IPS-18c (cell line): ENCODE measurements around the gene NTN3.
"Not testable (repeated sequence)": the region's sequence is repeated elsewhere in the genome, so short reads cannot be mapped to it uniquely, and the experiment has no call there.

Source experiments
- H3K4me3 ChIP-seq: 2 replicates; pipeline ENCODE4 v1.7.0; 2013; ENCODE audit warnings: low read depth, mild to moderate bottlenecking, low read length, moderate library complexity; ENCODE audit not compliant: insufficient read depth
- H3K9me3 ChIP-seq: one replicate; pipeline ENCODE4 v1.6.1; 2013; ENCODE audit warnings: mild to moderate bottlenecking, low read length, moderate library complexity; ENCODE audit not compliant: control insufficient read depth, insufficient read depth

NTN3 gene

DNA sequence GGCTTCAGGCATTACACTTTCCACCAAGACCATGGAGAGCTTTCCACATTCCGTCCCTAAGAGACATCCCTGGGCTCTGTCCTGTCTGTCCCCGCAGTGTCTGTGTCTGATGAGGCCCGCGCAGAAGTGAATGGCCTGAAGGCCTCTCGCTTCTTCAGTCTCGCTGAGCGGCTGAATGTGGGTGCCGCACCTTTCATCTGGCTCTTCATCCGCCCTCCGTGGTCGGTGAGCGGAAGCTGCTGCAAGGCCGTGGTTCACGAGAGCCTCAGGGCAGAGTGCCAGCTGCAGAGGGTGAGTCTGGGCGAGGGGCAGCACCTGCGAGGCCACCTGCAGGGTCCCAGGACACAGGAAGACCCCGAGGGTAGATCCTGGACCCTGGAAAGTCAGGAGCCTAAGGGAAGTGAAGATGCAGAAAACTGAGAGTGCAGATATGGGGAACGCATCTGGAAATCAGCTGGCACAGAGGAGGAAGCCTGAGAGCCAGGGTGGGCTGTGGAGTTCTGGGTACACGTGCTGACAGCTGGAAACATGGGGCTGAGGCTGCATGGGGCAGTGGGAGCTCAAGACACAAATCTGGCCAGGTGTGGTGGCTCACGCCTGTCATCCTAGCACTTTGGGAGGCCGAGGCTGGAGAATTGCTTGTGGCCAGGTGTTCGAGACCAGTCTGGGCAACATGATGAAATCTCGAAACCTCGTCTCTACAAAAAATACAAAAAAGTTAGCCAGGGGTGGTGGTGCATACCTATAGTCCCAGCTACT is 33.9 kb upstream of the NTN3 start:
- Histone ChIP-seq H3K9me3 (no peaks in the 10 kb centered on the region), H3K4me3 (no peak overlapping the region)

DNA sequence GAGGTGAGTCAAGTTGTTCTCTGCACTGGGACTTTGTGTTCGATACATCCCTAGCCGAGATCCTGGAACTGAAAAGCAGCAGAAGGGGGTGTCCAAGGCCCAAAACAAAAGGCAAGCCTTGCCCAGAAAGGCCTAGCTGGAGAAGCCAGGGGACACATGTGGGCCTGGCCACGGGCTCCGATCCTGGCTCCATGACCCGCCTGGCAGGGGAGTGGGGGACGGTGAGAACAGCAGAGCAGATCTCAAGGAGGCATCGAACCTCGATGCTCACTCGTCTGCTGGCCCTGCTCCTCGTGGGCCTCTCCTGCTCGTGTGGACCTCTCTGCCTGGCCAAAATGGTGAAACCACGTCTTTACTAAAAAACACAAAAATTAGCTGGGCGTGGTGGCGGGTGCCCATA is 33.0 kb upstream of the NTN3 start:
- Histone ChIP-seq H3K4me3 (no peak overlapping the region), H3K9me3 (no peaks in the 10 kb centered on the region)

DNA sequence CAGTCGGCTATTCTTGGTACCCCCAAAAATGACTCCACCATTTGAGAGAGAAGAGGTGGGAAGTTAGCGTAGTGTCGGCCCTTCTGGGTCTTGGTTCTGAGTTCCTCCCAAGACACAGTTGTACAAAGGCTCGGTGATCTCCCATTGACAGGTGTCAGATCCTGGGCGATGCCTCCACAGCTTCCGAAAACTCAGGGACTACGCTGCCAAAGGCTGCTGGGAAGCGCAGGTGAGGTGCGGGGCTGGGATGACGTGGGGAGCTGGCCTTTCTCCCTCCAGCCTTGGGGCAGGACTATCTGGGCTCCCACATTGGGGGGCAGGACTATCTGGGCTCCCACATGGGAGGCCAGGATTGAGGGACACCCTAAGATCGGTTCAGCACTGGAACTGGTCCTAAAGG is 31.5 kb upstream of the NTN3 start:
- H3K4me3 ChIP-seq = no peak overlapping the region
- no peaks in the 10 kb centered on the region for H3K9me3 ChIP-seq

DNA sequence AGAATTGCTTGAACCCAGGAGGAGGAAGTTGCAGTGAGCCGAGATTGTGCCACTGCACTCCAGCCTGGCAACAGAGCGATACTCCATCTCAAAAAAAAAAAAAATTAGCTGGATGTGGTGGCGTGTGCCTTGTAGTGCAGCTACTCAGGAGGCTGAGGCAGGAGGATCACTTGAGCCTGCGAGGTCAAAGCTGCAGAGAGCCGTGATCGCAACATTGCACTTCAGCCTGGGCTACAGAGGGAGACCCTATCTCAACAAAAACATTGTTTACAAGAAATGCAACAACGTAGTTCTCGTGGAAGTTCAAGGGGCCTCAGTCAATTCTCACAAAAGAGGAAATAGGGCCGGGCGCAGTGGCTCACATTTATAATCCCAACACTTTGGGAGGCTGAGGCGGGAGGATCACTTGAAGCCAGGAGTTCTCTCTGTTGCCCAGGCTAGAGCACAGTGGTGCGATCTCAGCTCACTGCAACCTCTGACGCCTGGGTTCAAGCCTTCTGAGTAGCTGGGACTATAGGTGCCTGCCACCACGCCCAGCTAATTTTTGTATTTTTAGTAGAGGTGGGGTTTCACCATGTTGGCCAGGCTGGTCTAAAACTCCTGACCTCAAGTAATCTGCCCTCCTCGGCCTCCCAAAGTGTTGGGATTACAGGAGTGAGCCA is 29.8 kb upstream of the NTN3 start:
- not testable (repeated sequence) for H3K4me3 ChIP-seq

DNA sequence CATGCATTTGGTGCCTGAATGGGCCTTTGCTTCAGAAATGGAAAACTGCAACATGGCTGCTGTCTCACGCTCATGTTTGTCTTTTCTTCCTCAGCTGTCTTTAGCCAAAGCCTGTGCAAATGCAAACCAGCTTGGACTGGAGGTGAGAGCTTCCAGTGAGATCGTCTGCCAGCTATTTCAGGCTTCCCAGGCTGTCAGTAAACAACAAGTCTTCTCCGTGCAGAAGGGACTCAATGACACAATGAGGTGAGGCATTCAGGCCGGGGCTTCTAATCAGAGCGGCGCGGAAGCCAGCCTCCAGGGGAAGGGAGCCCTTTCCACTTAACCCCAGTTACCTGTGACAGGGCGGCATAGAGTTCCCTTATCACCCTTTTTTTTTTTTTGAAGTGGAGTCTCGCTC is 27.5 kb upstream of the NTN3 start:
- H3K9me3 ChIP-seq = no peaks in the 10 kb centered on the region
- no peak overlapping the region for H3K4me3 ChIP-seq

More for the DNA sequence above, 29.8 kb upstream of the NTN3 start:
- not testable (repeated sequence) for H3K9me3 ChIP-seq

DNA sequence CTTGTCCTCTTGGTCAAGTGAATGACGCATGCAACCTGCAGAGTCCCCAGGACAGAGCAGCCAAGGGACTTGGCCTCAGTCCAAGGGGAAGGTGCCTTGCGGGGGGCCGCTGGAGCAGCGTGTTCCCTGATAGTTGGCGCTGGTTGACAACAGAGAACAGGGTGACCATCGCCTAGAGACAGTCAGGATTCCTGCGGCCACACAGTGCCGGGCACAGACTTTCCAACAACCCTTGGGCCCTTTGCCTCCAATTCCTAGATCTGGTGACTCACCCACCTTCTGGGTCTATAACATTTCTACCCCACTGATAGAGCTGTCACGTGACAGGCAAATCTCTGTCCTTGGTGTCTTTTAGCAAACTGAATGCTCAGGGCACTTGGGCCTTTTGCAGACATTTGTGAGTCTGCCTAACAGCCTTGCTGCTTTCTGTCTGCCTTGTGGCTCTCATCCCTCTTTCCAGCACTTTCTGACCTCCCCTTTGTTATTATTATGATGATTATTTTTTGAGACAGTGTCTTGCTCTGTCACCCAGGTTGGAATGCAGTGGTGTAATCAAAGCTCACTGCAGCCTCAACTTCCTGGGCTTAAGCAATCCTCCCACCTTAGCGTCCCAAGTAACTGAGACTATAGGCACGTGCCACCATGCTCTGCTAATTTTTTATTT is 23.0 kb upstream of the NTN3 start:
- Histone ChIP-seq H3K4me3 (no peak overlapping the region), H3K9me3 (no peaks in the 10 kb centered on the region)

DNA sequence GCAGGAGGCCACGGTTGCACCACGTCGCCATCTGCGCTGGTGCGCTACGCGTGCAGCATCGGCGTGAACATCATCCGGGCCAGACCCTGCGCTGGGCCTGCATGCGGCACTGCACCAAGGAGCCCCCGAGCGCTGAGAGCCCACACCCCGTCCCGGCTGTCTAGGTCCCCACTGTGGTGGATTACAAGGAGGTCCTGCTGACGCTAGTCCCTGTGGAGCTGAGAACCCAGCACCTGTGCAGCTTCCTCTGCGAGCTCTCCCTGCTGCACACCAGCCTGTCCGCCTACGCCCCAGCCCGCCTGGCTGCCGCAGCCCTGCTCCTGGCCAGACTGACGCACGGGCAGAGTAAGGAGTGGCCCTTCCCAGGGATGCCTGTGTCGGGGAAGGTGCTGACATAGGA is 22.0 kb upstream of the NTN3 start:
- Histone ChIP-seq H3K4me3 (no peak overlapping the region), H3K9me3 (no peaks in the 10 kb centered on the region)

DNA sequence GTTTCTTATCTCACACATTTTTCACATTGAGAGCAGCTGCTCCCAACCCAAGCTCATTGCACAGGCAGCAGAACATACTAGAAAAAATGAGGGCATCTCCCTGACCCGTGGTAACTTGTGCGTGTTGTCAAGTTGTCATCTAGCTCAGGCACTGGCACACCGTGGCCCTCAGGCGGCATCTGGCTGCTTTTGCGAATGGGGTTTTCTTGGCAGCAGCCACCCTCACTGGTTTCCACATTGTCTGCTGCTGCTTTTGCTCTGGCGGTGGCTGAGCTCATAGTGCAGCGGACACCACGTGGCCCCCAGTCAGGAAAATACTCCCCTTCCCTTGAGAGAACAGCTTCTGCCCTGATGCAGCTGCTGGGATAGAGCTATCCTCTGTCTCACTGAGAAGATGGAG is 20.6 kb upstream of the NTN3 start:
- Histone ChIP-seq H3K9me3 (no peaks in the 10 kb centered on the region), H3K4me3 (no peak overlapping the region)

DNA sequence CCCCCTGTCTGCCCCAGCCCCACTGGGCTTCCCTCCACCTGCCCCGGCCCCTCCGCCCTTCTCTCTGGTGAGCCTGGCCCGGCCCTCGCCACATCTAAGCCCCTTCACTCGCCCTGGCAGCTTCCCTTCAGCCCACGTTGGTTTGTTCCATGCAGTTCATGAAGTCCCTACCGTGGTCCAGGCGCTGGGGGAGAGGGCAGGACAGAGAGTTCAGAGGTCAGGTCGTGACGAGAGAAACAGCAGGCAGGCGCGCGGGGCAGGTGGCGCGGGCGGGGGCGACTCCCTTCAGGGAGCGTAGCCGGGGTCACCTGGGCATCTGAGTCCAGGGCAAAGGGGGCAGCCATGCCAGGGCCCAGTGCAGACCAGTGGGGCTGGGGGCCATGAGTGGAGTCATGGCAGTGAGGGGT is 20.1 kb upstream of the NTN3 start:
- Histone ChIP-seq H3K9me3 (no peaks in the 10 kb centered on the region), H3K4me3 (no peak overlapping the region)

DNA sequence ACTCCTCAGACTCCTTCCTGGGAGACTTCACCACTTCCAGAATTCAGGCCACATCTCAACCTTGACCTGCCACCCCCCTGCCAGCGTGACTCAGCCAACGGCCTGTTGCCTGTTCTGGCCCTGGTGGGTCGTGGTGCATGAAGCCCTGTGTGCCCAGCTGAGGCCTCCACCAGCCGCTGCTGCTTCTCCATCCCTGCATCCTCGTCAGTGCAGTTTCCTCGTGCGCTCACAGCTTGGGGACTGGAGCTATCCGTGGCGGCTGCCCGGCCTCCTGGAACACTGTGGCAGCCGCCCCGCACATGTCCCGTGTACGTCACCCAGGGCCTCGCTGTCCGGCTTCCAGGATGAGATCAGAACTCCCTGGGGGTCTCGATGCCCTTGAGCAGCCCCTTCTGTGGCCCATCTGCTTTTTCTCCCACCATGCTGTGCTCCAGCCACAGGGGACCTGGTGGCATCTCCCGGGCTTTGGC is 19.2 kb upstream of the NTN3 start:
- Histone ChIP-seq H3K4me3 (no peak overlapping the region), H3K9me3 (no peaks in the 10 kb centered on the region)

DNA sequence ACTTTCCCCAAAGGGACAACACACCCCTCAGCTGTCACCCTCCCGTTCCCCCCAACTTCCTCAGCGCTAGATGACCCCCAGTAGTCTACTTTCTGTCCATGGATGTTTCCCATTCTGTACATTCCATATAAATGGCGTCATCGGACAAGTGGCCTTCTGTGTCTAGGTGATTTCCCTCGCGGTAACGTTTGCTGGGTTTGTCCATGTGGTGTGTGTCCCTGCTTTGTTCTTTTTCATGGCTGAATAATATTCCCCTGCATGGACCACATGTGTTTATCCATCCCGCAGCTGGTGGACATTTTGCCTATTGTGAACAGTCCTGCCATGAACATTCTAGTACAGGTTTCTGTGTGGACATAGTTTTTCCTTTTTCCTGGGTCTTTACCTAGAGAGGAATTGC is 18.4 kb upstream of the NTN3 start:
- no peak overlapping the region for H3K4me3 ChIP-seq
- no peaks in the 10 kb centered on the region for H3K9me3 ChIP-seq

DNA sequence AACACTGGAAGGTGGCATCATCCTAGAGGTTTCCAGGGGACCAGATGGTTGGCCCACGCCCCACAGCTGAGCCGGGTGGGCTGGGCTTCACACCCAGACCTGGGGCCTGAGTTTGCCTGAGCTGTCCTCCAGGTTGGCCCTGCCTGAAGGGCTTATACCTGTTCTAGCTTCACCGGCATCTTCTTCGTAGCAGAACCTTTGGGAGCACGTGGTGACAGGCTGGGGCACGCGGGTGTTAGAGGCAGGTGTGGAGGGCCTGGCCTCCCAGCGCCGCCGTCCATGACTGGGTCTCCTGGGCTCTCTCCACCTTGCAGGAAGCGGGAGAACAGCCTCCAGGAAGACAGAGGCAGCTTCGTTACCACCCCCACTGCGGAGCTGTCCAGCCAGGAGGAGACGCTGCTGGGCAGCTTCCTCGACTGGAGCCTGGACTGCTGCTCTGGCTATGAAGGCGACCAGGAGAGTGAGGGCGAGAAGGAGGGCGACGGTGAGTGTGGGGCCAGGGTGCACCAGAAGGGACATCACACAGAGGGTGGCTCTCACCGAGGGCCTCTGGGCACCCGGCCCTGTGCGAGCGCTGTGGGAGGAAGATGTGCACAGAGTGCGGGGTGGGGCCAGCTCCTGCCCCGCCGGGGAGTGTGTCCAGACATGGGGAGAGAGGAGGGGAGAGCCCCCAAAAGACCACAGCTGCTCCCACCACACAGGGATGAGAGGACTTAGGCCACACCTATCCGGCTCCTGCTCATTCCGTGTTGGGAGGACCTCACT is 15.8 kb upstream of the NTN3 start:
- Histone ChIP-seq H3K4me3 (no peak overlapping the region; the same call in 1 of the 2 replicates), H3K9me3 (no peaks in the 10 kb centered on the region)

DNA sequence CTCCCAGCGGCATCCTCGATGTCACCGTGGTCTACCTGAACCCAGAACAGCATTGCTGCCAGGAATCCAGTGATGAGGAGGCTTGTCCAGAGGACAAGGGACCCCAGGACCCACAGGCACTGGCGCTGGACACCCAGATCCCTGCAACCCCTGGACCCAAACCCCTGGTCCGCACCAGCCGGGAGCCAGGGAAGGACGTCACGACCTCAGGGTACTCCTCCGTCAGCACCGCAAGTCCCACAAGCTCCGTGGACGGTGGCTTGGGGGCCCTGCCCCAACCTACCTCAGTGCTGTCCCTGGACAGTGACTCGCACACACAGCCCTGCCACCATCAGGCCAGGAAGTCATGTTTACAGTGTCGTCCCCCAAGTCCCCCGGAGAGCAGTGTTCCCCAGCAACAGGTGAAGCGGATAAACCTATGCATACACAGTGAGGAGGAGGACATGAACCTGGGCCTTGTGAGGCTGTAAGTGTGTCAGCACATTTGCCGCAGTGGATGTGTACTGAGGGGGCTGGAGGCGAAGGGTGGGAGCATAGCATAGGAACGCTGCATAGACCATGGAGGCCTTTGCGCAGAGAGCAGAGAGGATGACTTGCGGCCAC is 14.4 kb upstream of the NTN3 start:
- H3K9me3 ChIP-seq = no peaks in the 10 kb centered on the region
- H3K4me3 ChIP-seq = no peak overlapping the region

DNA sequence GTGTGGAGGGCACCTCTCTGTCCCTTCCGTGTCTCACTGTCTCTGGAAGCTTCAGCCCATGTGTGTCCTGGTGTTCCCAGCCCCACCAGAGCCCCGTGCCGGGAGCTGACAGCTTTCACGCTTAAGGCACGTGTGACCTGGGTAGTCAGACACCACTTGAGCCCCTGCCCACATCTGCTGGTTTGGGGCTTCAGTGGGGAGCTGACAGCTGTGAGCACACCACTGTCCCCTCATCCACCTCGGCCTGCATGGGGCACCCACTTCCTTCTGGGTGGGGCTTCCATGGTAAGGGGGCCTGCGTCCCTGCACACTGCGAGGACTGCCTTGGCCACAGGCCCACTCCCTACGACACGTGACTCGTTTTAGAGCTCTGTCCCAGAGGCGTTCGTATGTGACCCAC is 13.8 kb upstream of the NTN3 start:
- no peak overlapping the region for H3K4me3 ChIP-seq
- H3K9me3 ChIP-seq = no peaks in the 10 kb centered on the region

DNA sequence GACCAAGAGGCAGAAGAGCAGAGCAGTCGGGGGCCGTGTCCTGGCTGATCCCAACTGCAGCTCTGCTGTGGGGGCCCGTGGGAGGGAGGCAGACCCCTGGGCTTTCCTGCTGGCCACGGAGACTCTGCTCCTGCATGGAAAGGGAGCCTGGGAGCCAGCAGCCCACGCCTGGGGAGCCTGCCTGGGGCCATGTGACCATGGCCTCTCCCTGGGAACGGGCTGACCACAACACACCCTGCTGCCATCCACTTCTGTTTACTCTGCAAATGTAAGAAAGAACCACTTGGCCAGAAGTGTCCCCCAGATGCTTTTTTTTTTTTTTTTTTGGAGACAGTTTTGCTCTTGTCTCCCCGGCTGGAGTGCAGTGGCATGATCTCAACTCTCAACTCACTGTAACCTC is 13.2 kb upstream of the NTN3 start:
- no peaks in the 10 kb centered on the region for H3K9me3 ChIP-seq
- no peak overlapping the region for H3K4me3 ChIP-seq

DNA sequence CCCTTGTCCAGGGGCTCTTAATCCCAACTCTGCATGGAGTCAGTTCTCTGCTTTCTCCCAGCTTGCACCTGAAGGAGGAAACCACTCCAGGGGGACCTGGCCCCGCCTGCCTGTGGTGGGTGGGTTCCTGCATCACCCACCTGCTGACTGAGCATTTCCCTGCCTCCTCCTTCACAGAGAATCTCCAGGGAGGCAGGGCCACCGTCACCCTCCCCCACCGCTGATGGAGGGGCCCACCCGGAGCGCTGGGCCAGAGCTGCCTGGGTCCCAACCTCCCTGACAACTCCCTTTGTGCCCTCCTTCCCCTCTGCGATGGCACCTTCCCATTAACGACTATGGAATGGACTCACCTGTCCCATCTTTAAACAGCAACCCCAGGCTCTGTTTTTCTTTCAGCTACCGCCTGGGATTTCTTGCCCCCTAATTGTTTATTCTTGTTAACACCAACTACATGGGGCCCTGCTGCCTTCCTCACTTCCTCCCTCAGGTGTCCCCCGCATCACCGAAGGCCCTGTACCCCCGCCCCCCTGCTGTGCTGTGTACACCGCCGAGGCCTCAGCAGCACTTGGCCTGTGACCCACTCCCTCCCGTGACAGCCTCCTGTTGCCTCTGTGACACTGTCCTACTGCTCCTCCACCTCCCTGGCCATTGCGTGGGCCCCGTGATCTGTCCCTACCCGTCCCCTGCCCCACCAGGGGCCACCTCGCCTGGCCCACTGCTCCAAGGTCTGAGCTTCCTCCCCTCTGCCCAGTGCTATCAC is 12.0 kb upstream of the NTN3 start:
- H3K4me3 ChIP-seq = peak overlapping the region; percentile 87
- no peaks in the 10 kb centered on the region for H3K9me3 ChIP-seq
